Measurements from ENCODE around the gene GNA14.

GRCh38 chr9:77442436-77442835 is 205.7 kb downstream of the GNA14 start:
- no peak for TF ChIP-seq CTCF (IDR thresholded peaks at IDR 0.05)
- no peak for TF ChIP-seq POLR2A (IDR thresholded peaks at IDR 0.05)

All from lower leg skin (tissue), 3 donors.